Progenitor cell of endocrine pancreas (in vitro differentiated cells): Measurements from ENCODE around the gene UBXN2A. TPM values are rescaled to one million over a fixed set of nuclear protein-coding genes. Genes with fewer than 3 reads are reported as not detected.

Source experiments
- DNase-seq: peaks from one replicate; pipeline ENCODE4 v3.0.0; 2021; ENCODE audit warnings: low spot score; ENCODE audit not compliant: unreplicated experiment
- H3K27ac Mint-ChIP-seq: 2 replicates; pipeline ENCODE4 v1.8.0; 2021; ENCODE audit warnings: mild to moderate bottlenecking, moderate library complexity, mixed read lengths
- H3K27me3 Mint-ChIP-seq: 2 replicates; pipeline ENCODE4 v1.8.0; 2021; ENCODE audit warnings: mixed read lengths
- H3K36me3 Mint-ChIP-seq: 2 replicates; pipeline ENCODE4 v1.8.0; 2022; ENCODE audit warnings: mixed read lengths; ENCODE audit not compliant: insufficient read depth
- H3K4me1 Mint-ChIP-seq: 2 replicates; pipeline ENCODE4 v1.8.0; 2021; ENCODE audit warnings: low read depth, mixed read lengths
- H3K4me3 Mint-ChIP-seq: 2 replicates; pipeline ENCODE4 v1.8.0; 2021; ENCODE audit warnings: low read depth, mild to moderate bottlenecking, moderate library complexity, mixed read lengths
- H3K9me3 Mint-ChIP-seq: 2 replicates; pipeline ENCODE4 v1.8.0; 2021; ENCODE audit warnings: low read depth, mixed read lengths
- CTCF ChIP-seq: fragments of 200-600 bp; sonication (generic); IDR thresholded peaks from one replicate; pipeline ENCODE4 v1.5.0; 2021; ENCODE audit warnings: antibody characterized with exemption, mild to moderate bottlenecking; ENCODE audit not compliant: unreplicated experiment
- total RNA-seq: library from RNA; stranded (reverse); gene quantifications from 2 replicates; pipeline ENCODE4 v1.2.1, GENCODE V29; 2021

Gene UBXN2A
- total RNA-seq, 1 donor from 2014 or later, result 24.1 TPM

GRCh38 chr2:24020244-24020643 is 80.0 kb downstream of the UBXN2A start:
- Mint-ChIP-seq H3K9me3 (no peaks in the 10 kb centered on the region), H3K4me1 (no peaks in the 10 kb centered on the region), H3K36me3 (peaks cover 2% of the 10 kb centered on the region), H3K4me3 (no peak overlapping the region), H3K27ac (no peak overlapping the region), H3K27me3 (no peaks in the 10 kb centered on the region)
- no peak for DNase-seq
- no peak for TF ChIP-seq CTCF

GRCh38 chr2:24021122-24021998 is 81.1 kb downstream of the UBXN2A start:
- no peaks in the 10 kb centered on the region for H3K27me3 Mint-ChIP-seq
- no peak for DNase-seq
- no peak overlapping the region for H3K27ac Mint-ChIP-seq
- no peak overlapping the region for H3K4me3 Mint-ChIP-seq
- H3K9me3 Mint-ChIP-seq, result no peaks in the 10 kb centered on the region
- peak; percentile 39 for TF ChIP-seq CTCF
- H3K4me1 Mint-ChIP-seq, result no peaks in the 10 kb centered on the region
- H3K36me3 Mint-ChIP-seq, result peaks cover 2% of the 10 kb centered on the region

- Mint-ChIP-seq H3K9me3 (no peaks in the 10 kb centered on the region), H3K27ac (no peak overlapping the region), H3K4me1 (no peaks in the 10 kb centered on the region), H3K36me3 (peaks cover 3% of the 10 kb centered on the region), H3K4me3 (no peak overlapping the region), H3K27me3 (no peaks in the 10 kb centered on the region)
- TF ChIP-seq CTCF, result no peak
- DNase-seq, result no peak
Observed at GRCh38 chr2:24022324-24022974, 82.2 kb downstream of the UBXN2A start.

- H3K4me1 Mint-ChIP-seq, result no peaks in the 10 kb centered on the region
- no peak for TF ChIP-seq CTCF
- no peak overlapping the region for H3K4me3 Mint-ChIP-seq
- H3K9me3 Mint-ChIP-seq, result no peaks in the 10 kb centered on the region
- no peak overlapping the region for H3K27ac Mint-ChIP-seq
- no peak for DNase-seq
- H3K27me3 Mint-ChIP-seq, result no peaks in the 10 kb centered on the region
- peaks cover 4% of the 10 kb centered on the region for H3K36me3 Mint-ChIP-seq
Observed at GRCh38 chr2:24022975-24023575, 82.8 kb downstream of the UBXN2A start.

GRCh38 chr2:24024018-24024417 is 83.8 kb downstream of the UBXN2A start:
- H3K27me3 Mint-ChIP-seq, result no peaks in the 10 kb centered on the region
- H3K27ac Mint-ChIP-seq, result no peak overlapping the region
- no peak for DNase-seq
- peaks cover 6% of the 10 kb centered on the region for H3K36me3 Mint-ChIP-seq
- H3K4me1 Mint-ChIP-seq, result no peaks in the 10 kb centered on the region
- no peaks in the 10 kb centered on the region for H3K9me3 Mint-ChIP-seq
- H3K4me3 Mint-ChIP-seq, result no peak overlapping the region
- peak; percentile 39 for TF ChIP-seq CTCF
